Measurements from ENCODE around the gene CDK5.
A peak's percentile ranks its signal among the peaks of the same experiment; 100 is the strongest.
"Not testable (repeated sequence)": the region's sequence is repeated elsewhere in the genome, so short reads cannot be mapped to it uniquely, and the experiment has no call there.

The CDK5 gene

DNA sequence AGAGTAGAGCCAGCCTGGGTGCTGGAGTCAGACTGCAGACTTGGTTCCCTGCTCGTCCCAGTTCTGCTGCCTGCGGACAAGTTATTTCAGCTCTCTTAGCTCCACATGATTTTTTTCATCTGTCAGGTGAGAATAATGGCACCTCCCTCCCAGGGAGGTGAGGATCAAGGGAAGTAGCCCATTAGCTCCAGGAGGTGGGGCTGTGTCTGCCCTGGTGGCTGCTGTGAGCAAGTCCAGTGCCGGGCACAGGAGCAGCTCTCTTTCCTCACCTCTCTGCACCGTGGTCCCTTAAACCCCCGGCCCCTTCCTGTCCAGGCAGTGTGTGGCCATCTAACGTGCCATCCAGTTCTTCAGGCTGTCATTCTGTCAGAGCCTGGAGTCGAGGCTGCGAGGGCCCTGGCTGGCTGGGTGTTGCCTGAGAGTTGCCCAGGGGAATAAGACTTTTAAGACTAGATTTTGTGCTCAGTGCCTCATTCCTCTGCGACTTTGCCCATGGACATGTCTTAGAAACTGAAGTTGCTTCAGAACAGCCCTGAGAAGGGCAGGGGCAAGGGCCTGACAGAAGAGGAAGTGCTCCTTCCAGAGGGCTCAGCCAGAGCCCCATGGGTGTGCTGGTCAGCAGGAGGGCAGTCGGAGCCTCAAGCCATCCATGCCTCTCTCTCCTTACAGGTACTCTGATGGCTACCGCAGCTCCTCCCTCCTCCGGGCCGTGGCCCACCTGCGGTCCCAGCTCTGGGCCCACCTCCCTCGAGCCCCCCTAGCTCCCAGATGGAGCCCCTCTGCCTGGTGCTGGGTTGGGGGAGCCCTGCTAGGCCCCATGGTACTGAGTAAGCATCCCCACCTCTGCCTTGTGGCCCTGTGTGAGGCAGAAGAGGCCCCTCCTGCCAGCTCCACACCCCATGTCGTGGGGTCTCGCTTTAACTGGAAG is 24.5 kb downstream of the CDK5 start:
- no peak for DNase-seq

DNA sequence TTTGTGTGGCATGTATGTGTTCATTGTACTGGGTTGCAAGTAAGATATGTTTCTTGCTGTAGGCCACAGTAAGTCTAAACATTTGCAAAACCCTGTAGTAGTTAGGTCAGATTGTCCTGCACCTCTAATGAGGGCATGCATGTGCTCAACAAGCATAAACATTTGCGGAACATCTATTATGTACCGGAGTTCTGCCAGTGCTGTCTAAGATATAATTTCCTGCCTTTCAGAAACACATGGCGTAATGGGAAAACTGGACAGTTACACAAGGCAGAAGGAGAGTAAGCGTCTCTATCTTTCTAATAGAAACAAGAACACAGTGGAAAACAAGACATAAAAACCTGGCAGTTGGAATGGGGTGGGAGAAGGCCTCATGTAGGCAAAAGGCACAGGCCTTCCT is 26.7 kb downstream of the CDK5 start:
- no peak for DNase-seq

DNA sequence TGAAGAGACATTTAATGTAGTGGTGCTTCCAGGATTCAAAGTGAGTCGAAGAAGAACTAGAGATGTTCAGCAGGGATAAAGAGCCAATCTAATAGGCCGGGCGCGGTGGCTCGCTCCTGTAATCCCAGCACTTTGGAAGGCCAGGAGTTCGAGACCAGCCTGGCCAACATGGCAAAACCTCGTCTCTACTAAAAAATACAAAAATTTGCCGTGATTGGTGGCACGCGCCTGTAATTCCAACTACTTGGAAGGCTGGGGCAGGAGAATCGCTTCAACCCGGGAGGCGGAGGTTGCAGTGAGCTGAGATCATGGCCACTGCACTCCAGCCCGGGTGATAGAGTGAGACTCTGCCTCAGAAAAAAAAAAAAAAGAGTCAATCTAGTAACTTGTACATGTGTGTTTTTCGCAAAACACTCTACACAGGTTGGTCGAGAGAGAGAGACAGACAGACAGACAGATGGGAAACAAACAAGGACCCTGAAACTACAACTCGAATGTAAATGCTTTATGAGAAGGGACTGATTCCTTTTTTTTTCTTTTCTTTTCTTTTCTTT is 28.7 kb downstream of the CDK5 start:
- DNase-seq, result no peak

DNA sequence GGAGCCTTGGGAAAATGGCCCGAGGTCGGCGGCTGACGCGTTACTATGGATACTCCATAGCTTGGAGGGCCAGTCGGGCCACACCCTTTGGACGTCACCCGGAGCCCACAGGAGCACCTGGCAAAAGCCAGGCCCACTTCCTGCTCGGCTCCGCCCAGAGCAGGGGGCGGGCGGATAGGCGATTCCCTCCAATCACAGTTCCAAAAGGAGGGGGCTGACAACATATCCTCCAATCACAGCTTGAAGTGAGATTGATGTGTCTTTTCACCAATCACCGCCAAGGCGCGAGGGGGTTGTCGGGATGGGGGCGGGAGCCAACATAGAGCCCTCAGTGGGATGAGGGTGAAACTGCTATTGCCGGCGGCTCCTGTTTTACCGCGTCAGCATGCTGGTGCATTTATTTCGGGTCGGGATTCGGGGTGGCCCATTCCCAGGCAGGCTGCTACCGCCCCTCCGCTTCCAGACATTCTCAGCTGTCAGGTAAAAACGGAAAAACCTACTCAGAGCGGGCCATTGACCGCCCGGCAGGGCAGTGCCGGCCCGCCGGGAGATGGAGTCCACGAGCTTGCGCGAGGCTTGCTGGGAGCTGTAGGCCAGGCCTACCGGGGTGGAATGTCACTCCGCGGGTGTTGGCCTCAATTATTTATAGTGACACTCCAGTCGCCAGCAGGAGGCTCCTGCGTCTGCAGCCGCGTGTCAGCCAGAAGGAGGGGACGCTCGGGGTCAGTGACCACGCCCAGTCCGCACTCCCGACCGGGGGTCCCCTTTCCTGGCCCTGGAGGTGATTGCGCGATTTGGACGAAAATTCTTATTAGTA is 29.4 kb downstream of the CDK5 start, which contains the start of gene ABCB8:
TSS of gene ABCB8 (plus strand) at position 320 of the 817 bp plus-strand sequence. CDS start at position 386, 66 bp downstream.
- DNase-seq, result peak; percentile 99

DNA sequence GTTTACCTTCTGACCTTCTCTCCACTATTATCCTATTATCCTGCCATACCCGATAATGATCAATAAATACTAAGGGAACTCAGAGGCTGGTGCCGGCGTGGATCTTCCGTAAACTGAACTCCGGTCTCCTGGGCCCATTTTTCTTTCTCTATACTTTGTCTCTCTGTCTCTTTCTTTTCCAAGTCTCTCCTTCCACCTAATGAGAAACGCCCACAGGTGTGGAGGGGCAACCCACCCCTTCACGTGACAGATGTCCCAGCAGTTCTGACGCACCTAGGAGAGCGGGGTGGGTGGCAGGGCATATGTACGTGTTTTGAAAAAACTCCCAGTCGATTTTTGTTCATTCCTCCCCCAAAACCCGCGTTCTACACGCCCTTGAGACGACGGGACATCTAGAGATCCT is 30.0 kb downstream of the CDK5 start:
- not testable (repeated sequence) for DNase-seq

DNA sequence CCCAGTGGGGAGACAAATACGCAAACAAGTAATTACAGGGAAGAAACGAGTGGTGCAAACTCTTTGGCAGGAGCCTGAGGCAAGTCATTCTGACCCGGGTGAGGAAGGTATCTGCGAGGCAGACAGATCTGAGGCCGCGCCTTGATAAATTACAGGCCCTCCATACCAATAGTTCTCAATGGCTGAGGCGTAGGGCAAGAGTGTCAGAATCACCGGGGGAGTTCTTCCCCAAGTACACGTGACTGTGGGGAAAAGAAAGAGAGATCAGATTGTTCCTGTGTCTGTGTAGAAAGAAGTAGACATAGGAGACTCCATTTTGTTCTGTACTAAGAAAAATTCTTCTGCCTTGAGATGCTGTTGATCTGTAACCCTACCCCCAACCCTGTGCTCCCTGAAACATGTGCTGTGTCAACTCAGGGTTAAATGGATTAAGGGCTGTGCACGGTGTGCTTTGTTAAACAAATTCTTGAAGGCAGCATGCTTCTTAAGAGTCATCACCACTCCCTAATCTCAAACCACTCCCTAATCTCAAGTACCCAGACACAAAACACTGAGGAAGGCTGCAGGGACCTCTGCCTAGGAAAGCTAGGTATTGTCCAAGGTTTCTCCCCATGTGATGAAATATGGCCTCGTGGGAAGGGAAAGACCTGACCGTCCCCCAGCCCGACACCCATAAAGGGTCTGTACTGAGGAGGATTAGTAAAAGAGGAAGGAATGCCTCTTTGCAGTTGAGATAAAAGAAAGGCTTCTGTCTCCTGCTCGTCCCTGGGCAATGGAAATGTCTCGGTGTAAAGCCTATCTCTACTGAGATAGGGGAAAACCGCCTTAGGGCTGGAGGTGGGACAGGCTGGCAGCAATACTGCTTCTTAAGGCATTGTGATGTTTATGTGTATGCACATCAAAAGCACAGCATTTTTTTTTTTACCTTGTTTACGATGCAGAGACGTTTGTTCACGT is 30.6 kb downstream of the CDK5 start:
- not testable (repeated sequence) for DNase-seq

DNA sequence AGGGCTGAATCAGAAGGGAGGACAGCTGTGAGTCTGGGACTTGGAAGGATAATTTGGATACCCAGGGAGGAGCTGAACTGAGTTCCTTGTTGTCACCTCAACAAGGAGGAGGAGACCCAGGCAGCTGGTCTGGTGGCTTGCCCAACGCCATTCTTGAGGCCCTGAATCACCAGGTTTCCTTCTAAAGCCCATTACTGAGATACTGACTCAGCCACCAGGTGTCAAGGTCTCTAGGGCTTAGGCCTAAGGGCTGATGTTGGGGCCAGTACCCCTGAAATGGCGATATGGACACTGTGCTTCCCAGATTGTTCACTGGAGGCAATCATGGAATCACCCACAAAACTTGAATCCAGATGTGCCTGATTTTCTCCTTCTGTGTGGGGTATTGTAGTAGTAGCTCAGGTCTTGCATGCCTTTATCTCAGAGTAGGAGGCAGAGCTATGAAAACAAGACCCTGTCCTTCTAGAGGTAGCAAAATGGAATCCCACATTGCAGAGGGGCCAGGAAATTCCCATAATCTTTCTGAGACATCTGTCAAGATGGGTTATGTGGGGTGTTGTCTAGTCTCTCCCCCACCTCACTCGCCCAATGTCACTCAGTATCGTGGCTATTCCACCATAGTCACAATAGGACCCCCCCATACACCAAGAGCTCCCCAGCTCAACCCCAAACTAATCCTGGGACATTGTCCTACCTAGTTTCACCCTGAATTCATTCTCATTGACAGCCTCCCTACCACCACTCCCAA is 31.6 kb downstream of the CDK5 start:
- no peak for DNase-seq

DNA sequence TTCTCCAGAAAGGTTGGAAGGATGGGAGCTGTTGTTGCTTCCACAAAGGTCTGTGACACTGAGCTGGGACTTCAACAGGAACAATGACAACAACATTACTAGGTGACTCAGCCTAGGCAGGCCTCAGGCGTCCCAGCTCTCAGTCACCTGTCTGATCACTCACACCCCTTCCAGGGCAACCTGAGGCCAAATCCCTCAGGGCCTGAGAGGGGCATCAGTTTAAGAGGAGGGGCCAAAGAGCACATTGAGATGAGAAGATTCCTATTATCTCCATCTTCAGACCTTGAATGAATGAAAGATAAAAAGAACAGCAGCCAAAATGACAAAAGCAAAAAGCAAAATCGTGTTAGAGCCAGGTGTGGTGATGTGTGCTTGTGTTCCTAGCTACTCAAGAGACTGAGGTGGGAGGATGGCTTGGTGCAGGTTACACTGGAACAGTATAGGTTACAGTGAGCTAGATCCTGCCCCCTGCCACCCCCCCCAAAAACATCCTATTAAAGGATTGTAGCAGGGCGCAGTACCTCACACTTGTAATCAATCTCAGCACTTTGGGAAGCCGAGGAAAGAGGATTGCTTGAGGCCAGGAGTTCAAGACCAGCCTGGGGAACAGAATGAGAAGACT is 33.2 kb downstream of the CDK5 start, which contains the start of gene ATG9B:
TSS of gene ATG9B (minus strand) at position 60 of the 622 bp plus-strand sequence. CDS start 71 bp downstream, outside the sequence.
- DNase-seq, result no peak

DNA sequence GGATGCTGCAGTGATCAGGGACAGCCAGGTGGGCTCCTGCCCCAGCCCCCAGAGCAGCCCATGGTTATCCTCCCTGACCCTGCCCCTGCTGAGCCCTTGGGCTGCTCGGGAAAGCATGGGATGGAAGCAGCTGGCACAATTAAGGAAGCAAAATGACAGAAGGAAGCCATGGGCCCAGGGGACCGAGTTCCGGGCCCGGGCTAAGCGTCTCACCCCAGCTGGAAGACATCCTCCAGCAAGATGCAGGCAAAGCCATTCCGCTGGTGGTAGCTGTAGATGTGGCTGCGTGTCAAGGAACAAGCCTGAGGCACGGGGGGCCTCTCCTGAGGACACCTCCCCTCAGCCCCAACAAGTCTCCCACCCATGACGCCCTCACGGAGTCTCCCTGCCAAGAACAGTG is 34.5 kb downstream of the CDK5 start:
- no peak for DNase-seq

DNA sequence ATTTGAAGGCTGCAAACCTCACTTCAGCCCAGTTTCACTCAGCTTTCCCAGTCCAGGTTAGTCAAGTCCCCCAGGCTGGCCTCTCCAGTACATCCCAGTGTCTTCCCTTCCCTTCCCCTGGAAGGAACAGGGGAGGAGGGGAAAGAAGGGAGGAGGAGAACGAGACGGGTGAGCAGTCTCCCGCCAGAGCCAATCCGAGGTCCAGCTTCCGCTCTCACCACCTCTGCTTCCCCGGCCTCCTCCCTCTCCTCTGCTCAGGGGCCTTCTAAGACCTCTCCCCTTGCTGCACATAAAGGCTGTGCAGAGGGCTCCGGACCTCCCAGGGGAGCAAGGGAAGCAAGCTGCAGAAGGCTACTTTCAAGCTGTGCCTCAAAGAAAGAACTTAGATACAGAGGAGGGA is 37.5 kb downstream of the CDK5 start:
- DNase-seq, result no peak

DNA sequence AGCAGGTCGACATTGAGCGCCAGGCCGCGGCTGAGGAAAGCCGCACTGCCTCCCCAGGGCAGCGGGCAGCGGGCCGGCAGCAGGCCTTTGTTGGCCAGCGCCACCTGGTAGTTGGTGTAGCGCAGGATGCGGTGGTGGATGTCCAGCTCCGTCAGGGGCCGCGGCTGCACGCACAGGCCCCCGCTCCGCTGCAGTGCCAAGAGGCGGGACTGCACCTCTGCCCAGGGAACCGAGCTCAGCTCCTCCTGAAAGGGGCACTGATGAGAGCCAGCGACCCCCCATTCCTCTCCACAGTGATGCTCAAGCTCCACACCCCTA is 38.6 kb downstream of the CDK5 start:
- no peak for DNase-seq

DNA sequence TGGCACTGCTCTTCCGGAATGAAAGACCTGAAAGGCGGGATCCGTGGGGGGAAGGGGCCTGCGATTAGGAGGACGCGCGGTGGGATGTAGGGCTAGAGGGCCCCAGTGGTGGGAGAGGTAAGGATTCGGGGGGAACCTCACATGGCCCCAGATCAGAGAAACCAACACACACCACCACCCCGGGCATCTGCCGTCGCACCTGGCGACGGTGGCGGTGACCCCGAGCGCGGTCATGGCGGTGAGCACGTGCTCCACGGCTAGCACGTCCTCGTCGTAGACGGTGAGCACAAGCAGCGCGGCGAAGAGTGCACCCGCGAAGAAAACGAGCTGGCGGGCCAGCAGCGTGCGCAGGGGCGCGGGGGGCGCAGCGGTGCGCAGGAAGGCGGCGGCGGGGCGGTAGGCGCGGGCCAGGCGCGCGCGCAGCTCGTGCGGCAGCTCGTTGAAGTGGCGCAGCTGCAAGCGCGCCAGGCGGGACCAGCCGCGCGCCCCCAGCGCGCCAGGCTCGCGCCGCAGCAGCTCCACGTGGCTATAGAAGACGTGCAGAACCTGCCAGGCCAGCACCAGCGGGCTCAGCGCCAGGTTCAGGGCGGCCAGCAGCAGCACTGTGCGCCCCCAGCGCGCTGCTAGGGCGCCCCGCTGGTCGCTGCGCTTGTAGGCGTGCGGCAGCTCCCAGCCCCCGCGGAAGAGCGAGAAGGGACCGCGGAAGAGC is 39.1 kb downstream of the CDK5 start:
- peak; percentile 61 to 71 for DNase-seq

DNA sequence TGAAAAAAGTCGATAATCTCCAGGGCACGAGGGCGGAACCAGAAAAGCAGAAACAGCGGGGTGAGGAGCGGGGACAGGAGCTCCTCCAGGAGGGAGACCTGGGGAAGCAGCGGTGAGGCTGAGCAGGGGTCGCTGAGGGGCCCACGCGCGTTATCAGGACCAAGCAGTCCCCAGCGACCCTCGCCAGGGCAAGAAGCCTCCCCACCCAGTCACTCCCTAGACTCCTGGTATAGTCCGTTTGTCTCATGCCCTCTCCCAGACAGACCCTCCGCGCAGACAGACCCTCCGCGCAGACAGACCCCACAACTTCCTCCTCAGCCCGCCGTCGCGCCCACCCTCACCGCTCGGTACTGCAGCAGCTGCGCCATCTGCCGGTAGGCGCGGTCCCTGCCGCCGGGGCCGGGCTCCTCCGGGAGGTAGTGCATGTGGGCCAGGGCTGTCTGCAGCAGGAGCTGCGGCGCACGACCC is 39.7 kb downstream of the CDK5 start:
- peak; percentile 91 to 92 for DNase-seq

DNA sequence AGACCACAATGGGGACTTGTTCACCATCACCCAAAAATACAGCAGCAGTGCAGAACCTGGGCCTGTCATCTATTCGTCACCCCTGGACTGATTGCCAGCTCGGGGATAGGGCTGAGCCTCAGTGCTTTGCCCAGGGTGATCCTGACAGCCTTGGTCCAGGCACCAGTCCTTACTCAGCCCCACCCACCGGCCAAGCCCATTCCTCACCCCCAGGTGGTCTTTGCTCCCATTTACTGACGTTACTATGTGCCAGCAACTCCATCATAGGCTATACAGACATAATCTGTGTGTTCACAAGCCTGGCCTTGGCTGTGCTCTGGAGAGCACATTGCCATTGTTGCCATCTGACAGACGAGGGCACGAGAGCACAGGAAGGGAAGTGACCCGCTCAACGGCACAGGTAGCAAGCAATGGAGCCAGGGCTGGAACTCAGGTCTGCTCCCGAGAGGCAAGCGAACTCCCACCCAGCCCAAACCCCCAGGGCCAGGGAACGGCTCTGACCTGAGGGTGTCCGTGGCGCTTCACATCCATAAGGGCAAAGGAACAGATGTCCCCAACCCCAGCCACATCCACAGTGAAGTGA is 40.2 kb downstream of the CDK5 start:
- peak in 1 of 2 experiments; percentile 49 for DNase-seq

DNA sequence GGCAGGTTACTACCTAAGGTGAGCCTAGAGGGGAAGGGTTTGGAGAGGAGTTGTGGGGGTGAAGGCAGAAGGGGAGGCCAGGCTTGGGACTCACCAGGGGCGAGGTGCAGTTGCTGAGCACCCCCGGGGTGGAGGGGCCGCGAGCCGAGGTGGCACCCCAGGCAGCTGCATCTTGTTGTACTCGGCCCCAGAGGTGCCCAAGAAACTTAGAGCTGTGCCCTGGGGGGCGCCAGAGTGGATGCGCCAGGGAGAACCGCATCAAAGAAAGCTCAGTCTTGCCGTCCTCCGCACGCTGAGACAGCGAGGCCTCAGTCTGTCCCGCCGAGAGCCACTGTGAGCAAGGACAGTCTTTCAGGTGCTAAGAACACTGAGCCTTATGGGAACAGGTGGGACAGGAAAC is 40.8 kb downstream of the CDK5 start:
- DNase-seq, result no peak

DNA sequence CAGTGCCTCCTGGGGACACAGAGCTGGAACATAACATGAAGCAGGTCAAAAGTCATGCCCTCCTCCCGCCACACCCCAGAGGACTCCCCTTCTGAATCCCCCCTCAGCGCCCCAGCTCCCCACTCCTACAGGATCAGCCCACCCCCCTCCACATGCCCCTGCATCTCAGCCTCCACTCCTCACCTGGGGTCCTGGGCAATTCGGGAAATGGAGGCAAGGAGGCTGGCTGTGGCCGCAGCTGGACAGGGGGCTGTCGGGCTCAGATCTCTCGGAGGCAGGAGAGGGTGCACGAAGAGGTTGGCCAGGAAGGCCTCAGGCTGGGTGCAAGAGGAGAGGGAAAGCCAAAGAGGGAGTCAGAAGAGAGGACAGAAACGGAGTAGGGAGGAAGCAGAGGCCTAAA is 41.2 kb downstream of the CDK5 start:
- DNase-seq, result no peak

DNA sequence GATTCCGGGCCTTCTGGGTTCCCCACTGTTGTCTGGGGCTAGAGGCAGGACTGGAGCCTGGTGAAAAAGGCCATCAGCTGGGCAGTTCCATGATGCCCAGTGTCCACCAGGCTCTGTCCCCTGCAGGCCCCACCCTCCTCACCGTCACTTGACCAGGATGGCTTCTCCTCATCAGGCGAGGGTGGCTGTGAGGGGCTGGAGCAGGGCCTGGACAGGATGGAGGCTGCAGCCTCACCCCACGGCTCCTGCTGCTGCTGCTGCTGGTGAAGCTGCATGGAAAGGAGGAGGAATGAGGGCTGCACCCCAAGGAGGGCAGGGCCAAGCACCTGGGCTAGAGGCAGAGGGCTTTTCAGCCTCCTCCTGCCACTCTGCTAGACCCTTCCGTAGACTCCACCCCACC is 41.7 kb downstream of the CDK5 start:
- no peak for DNase-seq

DNA sequence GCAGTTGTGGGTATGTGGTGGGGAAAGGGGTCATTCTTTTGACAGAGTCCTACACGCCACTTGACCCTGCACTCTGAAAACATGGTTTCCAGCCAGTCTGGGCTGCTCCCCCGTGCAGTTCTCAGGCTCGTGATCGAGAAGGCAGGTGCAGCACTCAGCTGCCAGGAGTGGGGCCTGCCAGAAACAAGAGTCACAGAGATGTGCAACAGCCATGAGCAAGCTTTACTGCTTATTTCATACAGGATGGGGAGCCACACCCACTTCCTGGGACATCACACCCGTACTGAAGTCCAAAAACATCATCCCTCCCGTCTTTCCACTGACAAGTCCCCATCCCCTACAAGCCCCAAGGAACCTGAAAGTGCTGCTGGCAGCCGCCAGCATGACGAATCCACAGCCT is 42.7 kb downstream of the CDK5 start:
- DNase-seq, result peak in 1 of 2 experiments; percentile 52

DNA sequence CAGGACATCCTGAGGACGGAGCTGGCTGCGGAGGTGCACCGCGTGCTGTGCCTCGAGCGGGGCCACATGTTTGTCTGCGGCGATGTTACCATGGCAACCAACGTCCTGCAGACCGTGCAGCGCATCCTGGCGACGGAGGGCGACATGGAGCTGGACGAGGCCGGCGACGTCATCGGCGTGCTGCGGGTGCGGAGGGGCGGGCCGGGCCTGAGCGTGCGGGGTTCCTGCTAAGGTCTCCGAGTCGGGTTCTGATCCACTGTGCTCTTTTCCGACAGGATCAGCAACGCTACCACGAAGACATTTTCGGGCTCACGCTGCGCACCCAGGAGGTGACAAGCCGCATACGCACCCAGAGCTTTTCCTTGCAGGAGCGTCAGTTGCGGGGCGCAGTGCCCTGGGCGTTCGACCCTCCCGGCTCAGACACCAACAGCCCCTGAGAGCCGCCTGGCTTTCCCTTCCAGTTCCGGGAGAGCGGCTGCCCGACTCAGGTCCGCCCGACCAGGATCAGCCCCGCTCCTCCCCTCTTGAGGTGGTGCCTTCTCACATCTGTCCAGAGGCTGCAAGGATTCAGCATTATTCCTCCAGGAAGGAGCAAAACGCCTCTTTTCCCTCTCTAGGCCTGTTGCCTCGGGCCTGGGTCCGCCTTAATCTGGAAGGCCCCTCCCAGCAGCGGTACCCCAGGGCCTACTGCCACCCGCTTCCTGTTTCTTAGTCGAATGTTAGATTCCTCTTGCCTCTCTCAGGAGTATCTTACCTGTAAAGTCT is 43.8 kb downstream of the CDK5 start:
- peak; percentile 83 to 87 for DNase-seq
